ENCODE results near the gene EIF4E3. TPM values are rescaled to one million over a fixed set of nuclear protein-coding genes. Genes with fewer than 3 reads are reported as not detected.

EIF4E3 gene
- total RNA-seq: 10 to 100 TPM; 35.1 to 52.3 (median 37.8) TPM
- 10 to 100 TPM in 1 of 3 donors, 1 to 10 TPM in 2; 5.0 to 13.9 (median 5.8) TPM for polyA plus RNA-seq
- long read RNA-seq, donor 1, full-length matches to known transcripts: 3 of 3 reads
- long read RNA-seq, donor 1, partial matches to known transcripts: 0 of 3 reads
- long read RNA-seq, donor 1, other reads (novel, unspliced or antisense): 0 of 3 reads
- long read RNA-seq, donor 2, full-length matches to known transcripts: 2 of 2 reads
- long read RNA-seq, donor 2, partial matches to known transcripts: 0 of 2 reads
- long read RNA-seq, donor 2, other reads (novel, unspliced or antisense): 0 of 2 reads

DNA sequence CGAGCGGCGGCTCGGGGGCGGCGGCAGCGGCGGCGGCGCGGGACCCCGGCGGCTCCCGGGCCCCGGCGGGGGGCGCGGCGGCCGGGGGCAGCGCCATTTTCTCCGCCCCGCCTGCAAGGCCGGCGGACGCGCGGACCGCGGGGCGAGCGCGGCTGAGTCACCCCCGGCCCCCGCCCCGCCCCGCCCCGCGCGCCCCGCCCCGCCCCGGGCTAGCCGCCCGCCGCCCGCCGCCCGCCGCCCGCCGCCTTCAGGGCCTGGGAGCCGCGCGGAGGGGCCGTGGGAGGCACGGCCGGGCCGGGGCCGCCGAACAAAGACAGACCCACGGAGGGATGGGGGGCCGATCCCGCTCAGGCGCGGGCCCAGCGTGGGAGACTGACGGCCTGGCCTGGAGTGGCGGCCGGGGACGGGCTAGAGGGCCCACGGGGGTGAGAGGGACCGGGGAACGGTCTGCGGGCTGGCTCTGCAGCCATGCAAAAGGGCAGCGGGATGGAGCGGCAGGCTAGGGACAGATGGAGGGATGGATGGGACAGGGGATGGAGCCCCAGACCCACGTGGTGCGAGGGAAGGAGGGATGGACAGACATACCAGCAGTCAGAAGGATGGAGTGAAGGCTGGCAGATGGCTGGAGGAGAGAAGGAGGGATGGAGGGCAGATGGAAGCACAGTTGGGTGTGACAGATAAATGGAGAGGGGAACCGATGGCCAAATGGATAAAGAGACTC, at the start of gene EIF4E3:
Gene EIF4E3 (minus strand): TSS at position 132 of the 721 bp plus-strand sequence. CDS start 35 bp downstream, at position 97.
- Histone ChIP-seq H3K27me3 (replicated peaks in 1 of 7) (no peaks in the 10 kb centered on the region), H3K36me3 (peaks cover 0 to 8% (median 0%) of the 10 kb centered on the region in 6 donors), H3K9me3 (no peaks in the 10 kb centered on the region), H3K4me3 (peak within 1 kb of the TSS; percentile 45 to 93 (median 78)), H3K4me1 (peaks cover 9 to 79% (median 67%) of the 10 kb centered on the region in 6 donors), H3K27ac (peak within 1 kb of the TSS; percentile 57 to 96 (median 90))
- intact Hi-C loops (cut with DNase I; ENCODE audit: low total_unique reads): loop anchor here (5.0 kb wide), 1 partner anchor 1097 kb away; no protein-coding TSS in a partner anchor
- WGBS, 5 donors: 3 to 14% (median 4%) methylated on average over 19 to 80 of the region's 80 CpGs
- peak; percentile 91 for DNase-seq
- TF ChIP-seq, protein P1, sequence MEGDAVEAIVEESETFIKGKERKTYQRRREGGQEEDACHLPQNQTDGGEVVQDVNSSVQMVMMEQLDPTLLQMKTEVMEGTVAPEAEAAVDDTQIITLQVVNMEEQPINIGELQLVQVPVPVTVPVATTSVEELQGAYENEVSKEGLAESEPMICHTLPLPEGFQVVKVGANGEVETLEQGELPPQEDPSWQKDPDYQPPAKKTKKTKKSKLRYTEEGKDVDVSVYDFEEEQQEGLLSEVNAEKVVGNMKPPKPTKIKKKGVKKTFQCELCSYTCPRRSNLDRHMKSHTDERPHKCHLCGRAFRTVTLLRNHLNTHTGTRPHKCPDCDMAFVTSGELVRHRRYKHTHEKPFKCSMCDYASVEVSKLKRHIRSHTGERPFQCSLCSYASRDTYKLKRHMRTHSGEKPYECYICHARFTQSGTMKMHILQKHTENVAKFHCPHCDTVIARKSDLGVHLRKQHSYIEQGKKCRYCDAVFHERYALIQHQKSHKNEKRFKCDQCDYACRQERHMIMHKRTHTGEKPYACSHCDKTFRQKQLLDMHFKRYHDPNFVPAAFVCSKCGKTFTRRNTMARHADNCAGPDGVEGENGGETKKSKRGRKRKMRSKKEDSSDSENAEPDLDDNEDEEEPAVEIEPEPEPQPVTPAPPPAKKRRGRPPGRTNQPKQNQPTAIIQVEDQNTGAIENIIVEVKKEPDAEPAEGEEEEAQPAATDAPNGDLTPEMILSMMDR (IDR thresholded peaks at IDR 0.05 in 8 of 11, conservative IDR thresholded peaks at IDR 0.05 in 3 of 11): no peak
- peak in 2 of 3 donors; percentile 58 to 65 for TF ChIP-seq POLR2AphosphoS5 (IDR thresholded peaks at IDR 0.05)

- H3K27me3 ChIP-seq (replicated peaks in 1 of 7): peaks cover 0 to 19% (median 0%) of the 10 kb centered on the region in 7 donors
- intact Hi-C loops (cut with DNase I; ENCODE audit: low total_unique reads): no loop called here
- peaks cover 0 to 8% (median 0%) of the 10 kb centered on the region in 6 donors for H3K36me3 ChIP-seq
- H3K27ac ChIP-seq: no peak overlapping the region
- WGBS, 5 donors: 66 to 85% (median 76%) methylated on average over 1 of the region's 1 CpG
- no peak for DNase-seq
- no peak overlapping the region for H3K4me3 ChIP-seq
- H3K4me1 ChIP-seq: no peaks in the 10 kb centered on the region
- no peak for TF ChIP-seq POLR2A (IDR thresholded peaks at IDR 0.05)
- TF ChIP-seq, protein P1 (IDR thresholded peaks at IDR 0.05 in 8 of 11, conservative IDR thresholded peaks at IDR 0.05 in 3 of 11): no peak
- no peak for TF ChIP-seq POLR2AphosphoS5 (IDR thresholded peaks at IDR 0.05)
- no peaks in the 10 kb centered on the region for H3K9me3 ChIP-seq
Observed at GRCh38 chr3:71771884-71772283, 46.7 kb upstream of the EIF4E3 start.

- 72 to 84% (median 78%) methylated on average over 5 of the region's 5 CpGs for WGBS, 5 donors
Observed at GRCh38 chr3:71771126-71771525, 45.9 kb upstream of the EIF4E3 start.

More at GRCh38 chr3:71771126-71771525, 45.9 kb upstream of the EIF4E3 start:
- intact Hi-C loops (cut with DNase I; ENCODE audit: low total_unique reads): no loop called here
- Histone ChIP-seq H3K4me1 (no peaks in the 10 kb centered on the region), H3K9me3 (no peaks in the 10 kb centered on the region), H3K27ac (no peak overlapping the region), H3K36me3 (peaks cover 0 to 8% (median 0%) of the 10 kb centered on the region in 6 donors), H3K4me3 (no peak overlapping the region), H3K27me3 (replicated peaks in 1 of 7) (peaks cover 0 to 12% (median 0%) of the 10 kb centered on the region in 7 donors)
- TF ChIP-seq, protein P1 (IDR thresholded peaks at IDR 0.05 in 8 of 11, conservative IDR thresholded peaks at IDR 0.05 in 3 of 11): no peak
- no peak for TF ChIP-seq POLR2A (IDR thresholded peaks at IDR 0.05)
- TF ChIP-seq POLR2AphosphoS5 (IDR thresholded peaks at IDR 0.05): no peak
- DNase-seq: no peak

All from spleen (tissue), 13 donors.